Stimulated activated CD4-positive, alpha-beta T cell treated with anti-CD3 and anti-CD28 coated beads, Interleukin-4, amount 100 ng/mL, for 24 hours (primary cell): ENCODE results near the gene PLXNA1.

Source experiments
- DNase-seq: peaks from one replicate; pipeline ENCODE4 v3.0.0-alpha.2; 2020

Gene PLXNA1

DNA sequence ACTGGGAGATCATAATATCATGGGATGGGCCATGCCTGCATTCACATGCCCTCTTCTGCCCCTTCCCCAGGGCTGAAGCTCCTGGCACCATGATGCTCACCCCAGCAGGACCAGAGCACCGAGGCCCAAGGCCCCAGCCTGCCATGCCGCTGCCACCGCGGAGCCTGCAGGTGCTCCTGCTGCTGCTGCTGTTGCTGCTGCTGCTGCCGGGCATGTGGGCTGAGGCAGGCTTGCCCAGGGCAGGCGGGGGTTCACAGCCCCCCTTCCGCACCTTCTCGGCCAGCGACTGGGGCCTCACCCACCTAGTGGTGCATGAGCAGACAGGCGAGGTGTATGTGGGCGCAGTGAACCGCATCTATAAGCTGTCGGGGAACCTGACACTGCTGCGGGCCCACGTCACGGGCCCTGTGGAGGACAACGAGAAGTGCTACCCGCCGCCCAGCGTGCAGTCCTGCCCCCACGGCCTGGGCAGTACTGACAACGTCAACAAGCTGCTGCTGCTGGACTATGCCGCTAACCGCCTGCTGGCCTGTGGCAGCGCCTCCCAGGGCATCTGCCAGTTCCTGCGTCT is 5.6 kb downstream of the PLXNA1 start:
- no peak for DNase-seq

GRCh38 chr3:126989316-126990023 is 6.6 kb downstream of the PLXNA1 start:
- DNase-seq = no peak

DNA sequence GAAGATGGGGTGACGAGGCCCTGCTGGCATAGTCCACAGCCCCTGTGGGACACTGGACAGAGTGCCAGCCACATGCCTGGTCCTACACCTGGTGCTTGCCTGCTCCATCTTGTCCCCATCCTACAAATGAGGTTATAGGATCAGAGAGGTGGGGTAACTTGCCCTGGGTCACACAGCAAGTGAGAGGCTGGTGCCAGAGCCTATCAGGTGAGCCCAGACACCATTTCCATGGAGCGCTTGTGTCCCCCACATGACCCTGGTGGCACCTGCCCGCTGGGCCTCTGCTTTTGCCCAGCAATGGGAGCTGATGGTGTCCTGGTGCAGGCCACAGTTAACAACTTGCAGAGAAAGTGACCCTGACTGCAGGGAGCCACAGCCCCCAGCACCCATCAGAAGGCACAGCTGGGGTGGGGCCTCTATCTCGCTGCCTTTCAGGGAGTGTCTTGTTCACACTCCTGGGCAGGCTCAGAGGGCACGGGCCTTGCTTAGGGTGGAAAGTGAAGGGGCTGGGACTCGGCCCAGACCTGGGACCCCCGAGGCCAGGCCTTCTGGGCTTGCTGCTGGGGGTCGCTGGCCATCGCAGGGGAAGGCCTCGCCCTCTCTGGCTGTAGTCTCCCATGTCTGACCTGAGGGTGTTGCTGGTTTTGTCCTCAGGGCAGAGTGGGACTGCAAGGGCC is 7.2 kb downstream of the PLXNA1 start:
- no peak for DNase-seq

GRCh38 chr3:126990890-126991289 is 8.0 kb downstream of the PLXNA1 start:
- DNase-seq = no peak

- DNase-seq = no peak
Measured at GRCh38 chr3:126991366-126992200, 8.7 kb downstream of the PLXNA1 start.

GRCh38 chr3:126992216-126992615 is 9.3 kb downstream of the PLXNA1 start:
- no peak for DNase-seq

DNA sequence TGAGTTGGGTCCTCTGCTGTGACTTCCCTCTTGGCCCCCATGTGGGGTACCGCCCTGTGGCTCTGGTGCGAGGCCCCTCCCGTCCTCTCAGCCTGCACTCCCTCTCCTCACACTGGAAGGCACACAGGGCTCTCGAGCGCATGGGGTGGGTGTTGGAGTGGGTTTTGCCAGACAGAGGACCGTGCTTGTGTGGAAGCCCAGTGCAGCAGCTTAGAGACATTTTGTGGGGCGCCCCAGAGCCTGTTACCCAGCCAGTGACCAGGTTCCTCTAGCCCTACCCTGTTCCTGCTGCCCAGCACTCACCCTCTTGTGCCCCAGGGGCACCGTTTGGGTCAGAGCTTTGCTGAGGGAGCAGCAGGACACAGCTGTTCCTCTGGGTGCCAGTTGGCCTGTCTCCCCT is 9.9 kb downstream of the PLXNA1 start:
- DNase-seq = no peak

DNA sequence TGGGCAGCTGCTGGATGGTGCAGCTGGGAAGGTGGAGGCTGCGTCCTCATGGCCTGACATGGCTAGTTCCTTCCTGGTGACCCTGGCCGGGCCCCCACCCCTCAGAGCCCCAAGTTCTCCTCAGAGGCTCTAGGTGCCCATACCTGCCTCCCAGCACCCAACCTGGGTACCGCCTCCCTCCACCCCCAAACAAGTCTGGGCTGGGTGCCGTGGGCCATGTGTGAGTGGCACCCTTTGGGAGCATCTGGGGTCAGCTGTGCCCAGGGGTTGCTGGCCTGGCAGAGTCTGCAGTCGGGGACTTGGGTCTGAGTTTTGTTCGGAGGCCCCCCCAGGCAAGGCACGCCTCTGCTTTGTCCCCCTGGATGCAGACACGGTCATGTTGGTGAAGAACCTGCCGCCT is 10.5 kb downstream of the PLXNA1 start:
- no peak for DNase-seq

- DNase-seq = no peak
Measured at GRCh38 chr3:126994661-126995245, 11.8 kb downstream of the PLXNA1 start.

DNA sequence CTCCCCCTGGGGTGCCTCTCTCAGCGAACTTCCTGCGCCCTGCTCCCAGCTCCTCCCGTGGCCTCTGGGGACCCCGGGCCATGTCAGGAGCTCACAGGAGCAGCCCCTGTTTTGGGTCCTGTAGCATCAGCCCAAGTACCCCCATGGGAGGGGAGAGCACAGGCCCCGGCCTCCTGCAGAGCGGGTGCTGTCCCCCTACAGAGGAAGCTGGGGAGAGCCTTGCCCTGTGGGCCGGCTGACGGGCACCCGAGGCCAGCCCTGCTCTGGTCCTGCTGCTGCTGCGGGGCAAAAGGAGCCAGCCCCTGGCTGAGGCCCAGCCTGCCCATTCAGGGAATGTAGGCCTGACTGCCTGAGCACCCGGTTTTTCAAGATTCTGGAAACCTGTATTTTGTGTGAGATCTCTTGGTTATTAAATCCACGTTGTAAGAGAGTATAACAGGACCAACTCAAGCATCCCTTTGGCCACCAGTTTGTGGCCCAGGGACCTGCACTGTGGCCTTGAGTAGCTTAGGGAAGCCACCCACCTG is 12.4 kb downstream of the PLXNA1 start:
- no peak for DNase-seq

- DNase-seq = no peak
Measured at GRCh38 chr3:126995926-126996512, 13.1 kb downstream of the PLXNA1 start.

- no peak for DNase-seq
Measured at GRCh38 chr3:126996905-126997304, 14.0 kb downstream of the PLXNA1 start.

DNA sequence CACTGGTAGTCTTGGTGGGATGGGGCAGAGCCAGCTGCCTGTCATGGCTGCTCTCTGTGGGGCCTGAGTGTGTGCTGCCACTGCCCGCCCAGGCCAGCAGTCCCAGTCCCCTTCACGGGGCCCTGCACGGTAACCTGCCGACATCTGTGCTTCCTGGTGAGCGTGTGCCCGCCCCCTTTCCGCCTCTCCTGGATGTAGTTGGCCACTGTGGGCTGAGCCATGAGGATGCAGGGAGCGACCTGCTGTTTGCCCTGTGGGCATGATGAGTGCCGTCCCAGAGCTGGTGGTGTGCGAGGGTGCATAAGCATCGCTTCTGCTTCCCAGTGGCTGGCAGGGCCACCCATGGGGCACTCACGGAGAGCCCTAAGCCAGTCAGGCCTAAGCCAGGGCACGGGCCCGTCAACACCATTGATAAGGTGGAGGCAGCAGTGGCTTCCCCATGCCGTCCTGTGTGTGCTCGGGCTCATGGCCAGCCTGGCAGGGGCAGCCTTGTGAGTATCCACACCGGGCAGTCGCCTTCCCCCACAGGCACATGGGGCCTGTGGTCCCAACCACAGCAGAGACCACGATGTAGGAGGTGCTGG is 14.6 kb downstream of the PLXNA1 start:
- no peak for DNase-seq

- DNase-seq = no peak
Measured at GRCh38 chr3:126998320-126998719, 15.4 kb downstream of the PLXNA1 start.

DNA sequence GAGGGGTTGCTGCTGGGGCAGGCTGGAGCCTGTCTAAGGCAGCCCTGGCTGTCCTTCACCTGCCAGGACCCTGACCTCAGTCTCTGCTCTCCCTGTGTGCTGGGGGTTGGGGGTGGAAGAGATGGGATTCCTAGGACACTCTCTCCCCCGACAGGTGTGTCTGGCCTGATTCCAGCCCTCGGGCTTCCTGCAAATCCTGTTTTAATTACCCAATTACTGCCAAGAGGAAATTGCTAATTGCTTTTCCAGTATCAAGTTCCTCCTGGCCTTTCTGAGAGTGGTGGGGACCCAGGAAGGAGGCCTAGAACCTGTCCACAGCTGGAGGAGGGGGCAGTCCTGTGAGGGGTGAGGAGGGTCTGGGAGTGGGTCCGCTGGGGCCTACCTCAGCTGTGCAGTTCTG is 15.8 kb downstream of the PLXNA1 start:
- DNase-seq = no peak

GRCh38 chr3:126999383-126999782 is 16.5 kb downstream of the PLXNA1 start:
- DNase-seq = no peak

DNA sequence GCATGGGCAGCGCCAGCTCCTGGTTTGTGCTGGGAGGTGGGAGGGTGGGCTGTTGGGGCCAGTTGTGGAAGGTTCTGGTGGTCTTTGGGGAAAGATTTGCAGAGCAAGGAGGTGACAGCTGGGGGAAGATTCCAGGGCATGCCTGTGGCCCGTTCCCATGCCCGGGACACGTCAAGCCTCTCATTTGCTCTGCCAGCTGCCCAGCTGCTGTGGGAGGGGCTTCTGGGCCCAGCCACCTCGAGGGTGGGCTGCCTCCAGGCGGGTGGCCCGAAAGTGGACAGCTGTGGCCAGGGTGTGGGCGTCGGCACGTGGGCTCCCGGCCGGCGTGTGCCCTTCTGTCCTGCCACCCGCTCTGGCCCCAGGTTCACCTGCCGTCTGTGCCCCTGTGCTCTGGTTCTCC is 17.2 kb downstream of the PLXNA1 start:
- no peak for DNase-seq

GRCh38 chr3:127000761-127001160 is 17.8 kb downstream of the PLXNA1 start:
- no peak for DNase-seq

GRCh38 chr3:127001486-127002194 is 18.7 kb downstream of the PLXNA1 start:
- DNase-seq = no peak

DNA sequence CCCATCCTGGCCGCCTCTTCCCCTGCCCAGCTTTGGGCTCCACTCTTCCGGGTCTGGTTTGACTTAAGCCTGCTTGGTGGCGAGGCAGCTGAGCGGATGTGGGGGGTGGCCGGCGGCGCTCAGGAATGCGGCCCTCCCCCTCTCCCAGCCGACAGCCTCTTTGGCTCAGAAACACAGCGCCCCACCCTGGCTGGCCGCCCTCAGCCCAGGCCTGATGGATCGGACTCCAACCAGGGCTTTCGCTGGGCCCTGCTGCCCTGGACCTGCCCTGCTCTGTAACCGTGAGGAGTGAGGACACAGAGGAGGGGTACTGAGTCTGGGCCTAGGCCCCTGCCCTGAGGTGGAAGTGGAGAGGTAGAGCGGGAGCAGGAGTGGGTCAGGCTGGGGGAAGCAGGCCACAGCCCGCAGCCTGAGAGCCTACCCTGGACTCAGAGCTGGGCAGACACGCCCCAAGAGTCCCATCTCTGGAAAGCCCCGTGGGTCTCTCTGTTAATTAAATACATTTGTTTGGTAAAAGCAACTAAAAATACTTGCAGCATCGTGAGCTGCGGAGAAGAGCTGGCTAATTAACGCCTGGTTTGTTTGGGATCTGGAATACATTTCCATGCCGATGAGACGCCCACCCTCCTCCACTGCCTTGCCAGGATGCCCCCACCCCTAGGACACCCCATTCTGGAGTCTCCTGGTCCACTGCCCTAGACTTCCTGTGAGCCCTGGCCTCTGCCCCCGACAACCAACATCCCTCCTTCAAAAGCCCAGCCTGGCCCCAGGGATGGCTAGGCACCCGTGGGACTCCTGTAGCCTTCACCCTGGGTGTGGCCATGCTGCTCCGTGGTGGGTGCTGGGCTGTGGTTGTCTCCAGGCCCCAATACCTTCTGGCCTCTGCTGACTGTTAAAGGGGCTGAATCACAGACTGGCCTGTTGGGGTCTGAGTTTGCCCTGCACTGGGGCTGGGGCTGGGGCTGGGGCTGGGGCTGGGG is 19.6 kb downstream of the PLXNA1 start:
- DNase-seq = no peak
